ENCODE results near the gene NUMA1.

The NUMA1 gene

GRCh38 chr11:72048766-72049460 lies 31.4 kb downstream of the NUMA1 start:
- DNase-seq = no peak

- no peak for DNase-seq
Observed at GRCh38 chr11:72045849-72046248, 34.5 kb downstream of the NUMA1 start.

GRCh38 chr11:72042064-72042745 lies 38.1 kb downstream of the NUMA1 start:
- DNase-seq = no peak

GRCh38 chr11:72041364-72042063 lies 38.8 kb downstream of the NUMA1 start:
- peak; percentile 43 for DNase-seq

- DNase-seq = peak; percentile 76
Observed at GRCh38 chr11:72040491-72041363, 39.6 kb downstream of the NUMA1 start.

GRCh38 chr11:72039856-72040401 lies 40.4 kb downstream of the NUMA1 start:
- DNase-seq = no peak

GRCh38 chr11:72039031-72039855 lies 41.1 kb downstream of the NUMA1 start:
- no peak for DNase-seq

GRCh38 chr11:72038491-72038890 lies 41.9 kb downstream of the NUMA1 start:
- no peak for DNase-seq

- no peak for DNase-seq
Observed at GRCh38 chr11:72037554-72038311, 42.6 kb downstream of the NUMA1 start.

- no peak for DNase-seq
Observed at GRCh38 chr11:72036687-72037086, 43.7 kb downstream of the NUMA1 start.

- no peak for DNase-seq
Observed at GRCh38 chr11:72030472-72031045, 49.8 kb downstream of the NUMA1 start.

- no peak for DNase-seq
Observed at GRCh38 chr11:72026090-72026489, 54.3 kb downstream of the NUMA1 start.

GRCh38 chr11:72024069-72024754 lies 56.1 kb downstream of the NUMA1 start:
- no peak for DNase-seq

GRCh38 chr11:72023335-72023734 lies 57.0 kb downstream of the NUMA1 start:
- no peak for DNase-seq

- no peak for DNase-seq
Observed at GRCh38 chr11:72018171-72018570, 62.2 kb downstream of the NUMA1 start.

GRCh38 chr11:72015511-72016061 lies 64.8 kb downstream of the NUMA1 start:
- no peak for DNase-seq

GRCh38 chr11:72014761-72015320 lies 65.5 kb downstream of the NUMA1 start:
- no peak for DNase-seq

- no peak for DNase-seq
Observed at GRCh38 chr11:72013765-72014711, 66.3 kb downstream of the NUMA1 start.

Data from stimulated activated CD4-positive, alpha-beta T cell treated with anti-CD3 and anti-CD28 coated beads, Interleukin-4, amount 100 ng/mL, for 1 hour (primary cell).